ENCODE results near the gene SND1.

SND1 gene

GRCh38 chr7:128042012-128042411 lies 390.0 kb downstream of the SND1 start:
- TF ChIP-seq CTCF (IDR thresholded peaks at IDR 0.05) = no peak

- no peak for TF ChIP-seq CTCF (IDR thresholded peaks at IDR 0.05)
Observed at GRCh38 chr7:128044064-128044463, 392.1 kb downstream of the SND1 start.

- TF ChIP-seq CTCF (IDR thresholded peaks at IDR 0.05) = no peak
Observed at GRCh38 chr7:128045158-128045557, 393.2 kb downstream of the SND1 start.

GRCh38 chr7:128045766-128046165 lies 393.8 kb downstream of the SND1 start:
- no peak for TF ChIP-seq CTCF (IDR thresholded peaks at IDR 0.05)

- no peak for TF ChIP-seq CTCF (IDR thresholded peaks at IDR 0.05)
Observed at GRCh38 chr7:128052404-128052803, 400.4 kb downstream of the SND1 start.

- TF ChIP-seq CTCF (IDR thresholded peaks at IDR 0.05) = no peak
Observed at GRCh38 chr7:128053023-128053422, 401.0 kb downstream of the SND1 start.

GRCh38 chr7:128053991-128054390 lies 402.0 kb downstream of the SND1 start:
- TF ChIP-seq CTCF (IDR thresholded peaks at IDR 0.05) = no peak

GRCh38 chr7:128054511-128054910 lies 402.5 kb downstream of the SND1 start:
- TF ChIP-seq CTCF (IDR thresholded peaks at IDR 0.05) = no peak

Measured in LNCAP (cell line).